ENCODE data around the gene DUSP15. TPM values are rescaled to one million over a fixed set of nuclear protein-coding genes. Genes with fewer than 3 reads are reported as not detected.

DUSP15 gene
- total RNA-seq, 1 experiment from 2014 or later = not detected

GRCh38 chr20:31864521-31865400, 5.6 kb downstream of the DUSP15 start:
- BruUV-seq (replicated peaks) = no TSS peak
- no peaks in the 10 kb centered on the region for H3K9me3 ChIP-seq (ENCODE audit: low read length)
- ChIA-PET POLR2A (ENCODE audit: unreplicated experiment) (no interaction called here), CTCF (no interaction called here)
- H4K20me1 ChIP-seq (ENCODE audit: low read length) = no peaks in the 10 kb centered on the region
- ATAC-seq (no peak), DNase-seq (no peak)
- no peaks in the 10 kb centered on the region; the same call in 1 of the 2 replicates for H3K9me2 ChIP-seq (replicated peaks; ENCODE audit: low read length)
- no peaks in the 10 kb centered on the region for H3F3A ChIP-seq (ENCODE audit: low read length, unreplicated experiment)
- H3K79me2 ChIP-seq (ENCODE audit: low read length) = no peaks in the 10 kb centered on the region
- peaks cover 22% of the 10 kb centered on the region for H3K27me3 ChIP-seq (ENCODE audit: low read length)
- no peak overlapping the region for H3K4me2 ChIP-seq (ENCODE audit: low read length)
- H3K36me3 ChIP-seq (ENCODE audit: low read depth, low read length) = no peaks in the 10 kb centered on the region
- no peak for TF ChIP-seq EZH2phosphoT487 (IDR thresholded peaks at IDR 0.05; ENCODE audit: borderline replicate concordance, low read length)
- TF ChIP-seq CTCF (conservative IDR thresholded peaks at IDR 0.05; ENCODE audit: low read depth, low read length) = no peak
- no peak for TF ChIP-seq EZH2 (IDR thresholded peaks at IDR 0.05; ENCODE audit: low read length, unreplicated experiment)
- H2AFZ ChIP-seq (ENCODE audit: low read length) = no peak overlapping the region
- intact Hi-C loops (cut with micrococcal nuclease) = no loop called here
- no peak overlapping the region for H3K9ac ChIP-seq (ENCODE audit: low read length)
- H3K4me1 ChIP-seq (ENCODE audit: insufficient read depth, low read length) = peaks cover 6% of the 10 kb centered on the region
- no peak overlapping the region for H3K27ac ChIP-seq (ENCODE audit: low read length)
- H3K4me3 ChIP-seq (ENCODE audit: low read length) = no peak overlapping the region

GRCh38 chr20:31863296-31864085, 6.8 kb downstream of the DUSP15 start:
- intact Hi-C loops (cut with micrococcal nuclease) = no loop called here
- Histone ChIP-seq H3K79me2 (ENCODE audit: low read length) (no peaks in the 10 kb centered on the region), H2AFZ (ENCODE audit: low read length) (no peak overlapping the region), H3F3A (ENCODE audit: low read length, unreplicated experiment) (no peaks in the 10 kb centered on the region), H3K27me3 (ENCODE audit: low read length) (peaks cover 10% of the 10 kb centered on the region), H3K4me2 (ENCODE audit: low read length) (no peak overlapping the region), H3K9me2 (replicated peaks; ENCODE audit: low read length) (no peaks in the 10 kb centered on the region; the same call in 1 of the 2 replicates), H3K4me3 (ENCODE audit: low read length) (no peak overlapping the region), H3K9me3 (ENCODE audit: low read length) (no peaks in the 10 kb centered on the region), H3K36me3 (ENCODE audit: low read depth, low read length) (no peaks in the 10 kb centered on the region), H3K4me1 (ENCODE audit: insufficient read depth, low read length) (peaks cover 6% of the 10 kb centered on the region), H4K20me1 (ENCODE audit: low read length) (no peaks in the 10 kb centered on the region), H3K9ac (ENCODE audit: low read length) (no peak overlapping the region), H3K27ac (ENCODE audit: low read length) (no peak overlapping the region)
- DNase-seq = no peak
- no peak for ATAC-seq
- CTCF ChIA-PET = no interaction called here
- no TSS peak for BruUV-seq (replicated peaks)
- POLR2A ChIA-PET (ENCODE audit: unreplicated experiment) = no interaction called here
- TF ChIP-seq CTCF (conservative IDR thresholded peaks at IDR 0.05; ENCODE audit: low read depth, low read length) (no peak), EZH2 (IDR thresholded peaks at IDR 0.05; ENCODE audit: low read length, unreplicated experiment) (no peak), EZH2phosphoT487 (IDR thresholded peaks at IDR 0.05; ENCODE audit: borderline replicate concordance, low read length) (no peak)
